ENCODE results near the gene KNSTRN. TPM values are rescaled to one million over a fixed set of nuclear protein-coding genes. Genes with fewer than 3 reads are reported as not detected.

KNSTRN gene
- total RNA-seq, 1 donor from 2014 or later, result 152 TPM

- TF ChIP-seq EZH2phosphoT487 (IDR thresholded peaks at IDR 0.05), result no peak
- no peak for TF ChIP-seq EZH2 (IDR thresholded peaks at IDR 0.05)
- no peak for TF ChIP-seq CTCF (IDR thresholded peaks at IDR 0.05)
- H3K79me2 ChIP-seq (ENCODE audit: low read depth), result no peaks in the 10 kb centered on the region
- H3K9me3 ChIP-seq (ENCODE audit: low read depth), result no peaks in the 10 kb centered on the region
- Mint-ChIP-seq H3K4me3 (no peak overlapping the region), H3K4me1 (peaks cover 9% of the 10 kb centered on the region), H3K27me3 (ENCODE audit: insufficient read depth, low read depth) (peaks cover 26% of the 10 kb centered on the region), H3K36me3 (no peaks in the 10 kb centered on the region), H3K9me3 (no peaks in the 10 kb centered on the region), H3K27ac (peak overlapping the region; percentile 57)
- H3F3A ChIP-seq (ENCODE audit: low read depth), result no peaks in the 10 kb centered on the region
- no peak overlapping the region for H3K9ac ChIP-seq
- no peaks in the 10 kb centered on the region for H3K4me1 ChIP-seq
- DNase-seq (ENCODE audit: low spot score), result no peak
- H4K20me1 ChIP-seq (ENCODE audit: low read depth), result no peaks in the 10 kb centered on the region
- H3K27ac ChIP-seq, result no peak overlapping the region
- H3K4me3 ChIP-seq, result no peak overlapping the region
- H2AFZ ChIP-seq (replicated peaks), result no peak overlapping the region
- H3K27me3 ChIP-seq, result no peaks in the 10 kb centered on the region
- H3K36me3 ChIP-seq, result no peaks in the 10 kb centered on the region
- no peak overlapping the region for H3K4me2 ChIP-seq
Measured at GRCh38 chr15:40346579-40347558, 35.7 kb upstream of the KNSTRN start.

GRCh38 chr15:40347559-40348473, 34.7 kb upstream of the KNSTRN start:
- Histone ChIP-seq H3K4me2 (no peak overlapping the region), H3K9me3 (ENCODE audit: low read depth) (no peaks in the 10 kb centered on the region), H3K4me3 (no peak overlapping the region), H3K27me3 (no peaks in the 10 kb centered on the region), H3K4me1 (no peaks in the 10 kb centered on the region), H3K27ac (no peak overlapping the region), H3K36me3 (no peaks in the 10 kb centered on the region), H4K20me1 (ENCODE audit: low read depth) (no peaks in the 10 kb centered on the region), H2AFZ (replicated peaks) (no peak overlapping the region), H3K9ac (no peak overlapping the region), H3F3A (ENCODE audit: low read depth) (no peaks in the 10 kb centered on the region), H3K79me2 (ENCODE audit: low read depth) (no peaks in the 10 kb centered on the region)
- TF ChIP-seq EZH2phosphoT487 (IDR thresholded peaks at IDR 0.05) (no peak), EZH2 (IDR thresholded peaks at IDR 0.05) (no peak), CTCF (IDR thresholded peaks at IDR 0.05) (no peak)
- H3K4me1 Mint-ChIP-seq, result peaks cover 9% of the 10 kb centered on the region
- H3K9me3 Mint-ChIP-seq, result no peaks in the 10 kb centered on the region
- H3K4me3 Mint-ChIP-seq, result no peak overlapping the region
- peaks cover 26% of the 10 kb centered on the region for H3K27me3 Mint-ChIP-seq (ENCODE audit: insufficient read depth, low read depth)
- no peak overlapping the region for H3K27ac Mint-ChIP-seq
- no peaks in the 10 kb centered on the region for H3K36me3 Mint-ChIP-seq
- no peak for DNase-seq (ENCODE audit: low spot score)

GRCh38 chr15:40348474-40348870, 34.0 kb upstream of the KNSTRN start:
- no peaks in the 10 kb centered on the region for H3K9me3 ChIP-seq (ENCODE audit: low read depth)
- H3K4me1 ChIP-seq, result no peaks in the 10 kb centered on the region
- Mint-ChIP-seq H3K27me3 (ENCODE audit: insufficient read depth, low read depth) (peaks cover 26% of the 10 kb centered on the region), H3K27ac (no peak overlapping the region), H3K9me3 (no peaks in the 10 kb centered on the region), H3K36me3 (no peaks in the 10 kb centered on the region), H3K4me1 (peaks cover 9% of the 10 kb centered on the region), H3K4me3 (no peak overlapping the region)
- H3K79me2 ChIP-seq (ENCODE audit: low read depth), result no peaks in the 10 kb centered on the region
- no peak overlapping the region for H3K27ac ChIP-seq
- H3F3A ChIP-seq (ENCODE audit: low read depth), result no peaks in the 10 kb centered on the region
- no peak for DNase-seq (ENCODE audit: low spot score)
- no peak overlapping the region for H3K9ac ChIP-seq
- H3K4me3 ChIP-seq, result no peak overlapping the region
- no peak overlapping the region for H2AFZ ChIP-seq (replicated peaks)
- TF ChIP-seq EZH2phosphoT487 (IDR thresholded peaks at IDR 0.05) (no peak), CTCF (IDR thresholded peaks at IDR 0.05) (no peak), EZH2 (IDR thresholded peaks at IDR 0.05) (no peak)
- no peaks in the 10 kb centered on the region for H4K20me1 ChIP-seq (ENCODE audit: low read depth)
- no peaks in the 10 kb centered on the region for H3K36me3 ChIP-seq
- H3K27me3 ChIP-seq, result no peaks in the 10 kb centered on the region
- no peak overlapping the region for H3K4me2 ChIP-seq
